HG02938 (cell line): Measurements from ENCODE around the gene DTX3.
A peak's percentile ranks its signal among the peaks of the same experiment; 100 is the strongest.
"Not testable (repeated sequence)": the region's sequence is repeated elsewhere in the genome, so short reads cannot be mapped to it uniquely, and the experiment has no call there.

Source experiments
- ATAC-seq: cut with Tn5 transposase; IDR thresholded peaks from one replicate; pipeline ENCODE4 v1.9.1; 2021; ENCODE audit warnings: mild to moderate bottlenecking, moderate library complexity; ENCODE audit not compliant: unreplicated experiment

DTX3 gene

DNA sequence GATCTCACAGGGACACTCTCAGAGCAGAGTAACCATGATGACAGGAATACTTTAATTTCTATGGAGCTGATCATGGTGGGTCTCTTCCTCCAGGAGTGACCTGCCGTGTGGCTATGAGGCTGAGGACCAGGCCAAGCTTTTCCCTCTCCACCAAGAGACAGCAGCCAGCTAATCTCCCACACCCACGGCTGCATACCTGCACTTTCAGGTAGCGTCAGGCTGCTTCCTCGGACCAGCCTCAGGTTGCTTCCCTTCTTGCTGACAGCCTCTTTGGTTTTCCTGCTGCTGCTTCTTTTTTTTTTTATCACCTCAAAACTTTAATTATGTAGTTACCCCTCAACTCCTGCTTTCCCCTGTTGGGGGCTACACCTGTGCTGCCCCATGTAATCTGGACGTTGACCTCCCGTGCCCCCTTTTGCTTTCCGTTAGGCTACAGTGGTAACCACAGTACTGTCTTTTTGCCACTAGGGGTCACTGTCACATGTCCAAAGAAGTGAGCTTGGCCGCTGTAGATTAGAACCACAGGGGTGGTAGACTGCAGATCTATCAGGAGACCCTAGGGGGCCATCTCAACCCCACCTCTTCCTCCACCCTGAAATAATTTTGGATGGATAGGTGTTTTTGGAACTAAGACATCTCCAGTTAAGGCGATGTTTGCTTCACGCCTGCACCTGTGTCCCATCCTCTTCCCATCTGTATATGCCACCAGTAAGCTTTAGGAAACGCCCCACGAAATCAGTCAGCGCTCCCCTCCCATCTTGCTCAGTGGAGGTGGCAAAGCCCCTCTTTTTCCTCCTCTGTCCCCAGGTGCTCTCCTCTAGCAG, 21.4 kb upstream of the DTX3 start:
- ATAC-seq, result peak; percentile 95

DNA sequence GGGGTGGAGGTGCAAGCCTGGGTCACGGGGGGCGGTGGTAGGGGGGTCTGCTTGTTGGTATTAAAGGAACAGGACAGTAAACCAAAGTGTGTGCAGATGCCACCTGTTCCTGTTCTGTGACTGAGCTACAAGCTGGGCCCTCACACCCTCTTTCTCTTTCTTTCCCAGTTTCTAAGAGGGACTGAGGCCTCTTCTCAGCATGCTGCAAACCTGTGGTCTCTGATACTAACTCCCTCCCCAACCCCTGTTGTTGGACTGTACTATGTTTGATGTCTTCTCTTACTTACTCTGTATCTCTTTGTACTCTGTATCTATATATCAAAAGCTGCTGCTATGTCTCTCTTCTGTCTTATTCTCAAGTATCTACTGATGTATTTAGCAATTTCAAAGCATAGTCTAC, 20.6 kb upstream of the DTX3 start:
- no peak for ATAC-seq

DNA sequence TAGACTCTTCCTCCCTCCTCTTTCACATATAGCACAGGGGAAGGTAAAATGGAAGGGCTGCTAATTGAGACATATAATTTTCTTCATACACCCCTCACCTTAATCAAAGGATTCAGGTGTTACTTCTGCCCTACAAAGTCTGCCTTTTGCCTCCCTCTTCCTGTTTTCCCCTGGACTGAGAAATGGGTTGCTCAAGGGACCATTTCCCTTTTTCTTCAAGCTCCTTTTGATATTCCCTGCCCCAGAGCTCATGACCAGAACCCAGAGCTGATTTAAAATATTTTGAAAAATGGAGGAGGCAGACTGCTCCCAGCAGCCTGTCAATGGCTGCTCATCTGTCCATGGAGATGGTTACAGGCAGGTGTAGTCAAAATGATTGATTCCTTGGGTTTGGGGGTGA, 19.9 kb upstream of the DTX3 start:
- no peak for ATAC-seq

GRCh38 chr12:57585156-57585555, 19.5 kb upstream of the DTX3 start:
- no peak for ATAC-seq

- no peak for ATAC-seq
These were observed 18.5 kb upstream of the DTX3 start for GRCh38 chr12:57586128-57586527.

- ATAC-seq, result no peak
These were observed 17.7 kb upstream of the DTX3 start for GRCh38 chr12:57586832-57587429.

- not testable (repeated sequence) for ATAC-seq
These were observed 15.5 kb upstream of the DTX3 start for GRCh38 chr12:57588951-57589610.

DNA sequence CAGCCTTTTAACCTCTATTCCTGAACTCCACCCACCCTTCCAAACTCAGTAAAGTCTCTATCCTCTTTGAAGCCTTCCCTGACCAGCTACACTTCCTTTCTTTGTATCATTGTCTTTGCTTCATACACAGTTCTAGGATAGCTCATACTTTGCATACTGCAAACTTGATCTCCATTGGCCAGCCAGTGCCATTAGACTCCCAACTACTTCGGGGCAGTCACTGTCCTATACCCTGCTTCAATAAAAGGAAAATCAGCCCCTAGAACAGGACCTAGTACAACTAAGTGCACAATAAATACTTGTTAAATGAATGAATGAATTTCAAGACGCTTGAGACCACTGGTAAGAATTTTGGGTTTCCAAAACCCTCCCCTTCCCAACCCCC, 14.2 kb upstream of the DTX3 start:
- peak; percentile 15 for ATAC-seq

GRCh38 chr12:57590864-57591781, 13.5 kb upstream of the DTX3 start, which contains the start of gene PIP4K2C:
Gene PIP4K2C (plus strand): TSS chr12:57591192. CDS start chr12:57591290, 98 bp downstream.
- ATAC-seq, result peak; percentile 74

DNA sequence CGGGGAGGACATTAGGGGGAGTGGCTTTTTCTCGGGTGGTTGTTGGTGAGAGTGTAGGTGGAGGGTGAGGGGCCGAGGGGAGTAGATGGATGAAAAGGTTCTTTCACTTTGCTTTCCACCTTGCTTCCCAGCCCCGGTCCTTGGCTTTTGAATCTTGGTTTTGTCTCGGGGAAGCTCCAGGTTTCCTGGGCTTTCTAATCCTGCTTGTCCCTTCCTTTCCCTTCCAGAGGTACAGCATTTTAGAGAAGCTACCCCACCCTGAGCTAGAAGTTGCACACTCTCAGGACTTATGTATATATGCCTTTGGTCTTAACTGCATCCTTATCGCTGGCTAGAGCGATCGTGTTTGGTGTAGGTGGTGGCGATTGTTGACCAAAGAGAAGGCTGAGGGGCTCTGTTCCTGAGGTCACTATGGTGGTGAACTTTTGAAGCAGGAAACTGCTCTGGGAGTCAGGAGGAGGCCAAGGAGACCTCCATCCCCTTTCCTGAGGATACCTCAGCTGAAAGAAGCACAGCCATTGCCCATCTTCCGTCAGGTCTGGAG, 12.8 kb upstream of the DTX3 start:
- no peak for ATAC-seq

DNA sequence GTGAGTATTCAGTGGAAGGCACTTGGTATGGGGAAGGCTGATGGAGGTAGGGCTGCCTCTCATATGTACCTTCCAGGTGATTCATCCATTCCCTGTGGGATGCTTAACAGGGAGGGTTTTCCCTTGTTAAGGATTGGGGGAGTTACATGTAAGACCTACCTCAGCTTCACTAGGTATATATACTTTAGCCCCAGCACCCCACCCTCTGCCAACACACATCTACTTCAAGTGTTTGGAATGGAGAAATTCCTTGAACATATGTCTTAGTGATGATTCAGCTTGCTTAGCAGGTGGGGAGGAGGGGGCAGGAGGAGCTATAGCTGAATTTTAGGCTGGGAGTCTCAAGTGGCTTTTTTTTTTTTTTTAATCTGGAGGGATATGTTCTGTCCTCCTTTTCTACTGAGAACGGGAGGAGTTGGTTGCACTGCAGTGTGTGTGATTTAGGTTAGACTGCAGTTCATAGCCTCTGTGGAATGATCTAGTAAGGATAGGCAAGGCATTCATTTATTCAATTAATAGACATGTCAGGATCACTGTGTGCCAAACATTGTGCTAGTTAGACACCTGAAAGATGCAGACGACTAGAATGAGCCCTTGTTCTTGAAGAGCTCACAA, 12.0 kb upstream of the DTX3 start:
- no peak for ATAC-seq

- no peak for ATAC-seq
These were observed 11.4 kb upstream of the DTX3 start for GRCh38 chr12:57593187-57593586.

- no peak for ATAC-seq
These were observed 4.2 kb upstream of the DTX3 start for GRCh38 chr12:57600395-57600794.

GRCh38 chr12:57602544-57602943, 2.1 kb upstream of the DTX3 start:
- no peak for ATAC-seq

GRCh38 chr12:57603324-57603723, 1.3 kb upstream of the DTX3 start:
- ATAC-seq, result no peak

DNA sequence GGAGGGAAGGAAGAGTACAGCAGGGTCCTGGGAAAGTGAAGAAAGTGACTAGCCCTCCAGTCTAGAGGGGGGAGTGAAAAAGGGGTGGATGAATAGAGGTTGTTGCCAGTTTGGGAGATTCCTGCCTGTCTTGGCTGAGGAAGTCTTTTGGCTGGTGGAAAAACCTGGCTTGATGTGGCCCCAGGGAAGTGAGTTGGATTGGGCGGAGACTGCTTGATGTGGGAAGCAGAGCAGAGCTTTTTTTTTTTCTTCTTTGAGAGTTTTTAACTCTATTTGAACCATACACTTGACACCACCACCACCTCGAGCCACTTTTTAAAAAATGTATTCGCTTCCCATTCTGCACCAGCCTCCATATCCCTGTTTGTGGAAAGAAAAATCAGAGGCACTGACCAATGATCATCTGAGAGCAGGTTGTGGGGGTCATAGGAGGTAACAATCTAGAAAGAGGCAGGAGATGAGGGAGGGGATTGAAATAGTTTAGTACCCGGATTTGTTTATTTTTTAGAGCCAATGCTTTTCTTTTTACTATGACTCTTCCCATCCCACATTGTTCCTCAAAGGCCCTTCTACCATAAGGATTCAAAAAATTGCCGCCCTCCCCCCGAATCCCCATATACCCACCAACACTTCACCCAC, 690 bp upstream of the DTX3 start:
- ATAC-seq, result no peak

- ATAC-seq, result peak; percentile 12
These were observed 577 bp downstream of the DTX3 start for GRCh38 chr12:57604992-57605810.

- ATAC-seq, result no peak
These were observed 1.2 kb downstream of the DTX3 start for GRCh38 chr12:57605811-57606311.

DNA sequence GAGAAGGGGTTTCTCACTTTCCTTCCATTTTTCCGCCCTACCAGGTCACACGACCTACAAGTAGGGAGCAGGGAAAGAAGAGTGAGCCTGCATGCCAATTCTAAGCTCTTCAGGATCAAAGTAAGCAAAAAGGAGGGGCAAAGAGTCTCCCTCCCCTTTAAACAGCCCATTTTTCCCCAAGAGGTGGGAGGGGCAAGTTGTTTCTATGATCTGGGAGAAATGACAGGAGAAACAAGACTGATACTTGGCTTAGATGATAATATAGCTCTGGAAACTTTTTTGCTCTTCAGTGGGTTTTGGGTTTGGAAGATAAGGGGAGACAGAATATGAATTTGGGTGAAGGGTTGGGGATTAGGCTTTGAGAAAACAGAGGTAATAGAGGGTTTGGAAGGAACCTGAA, 1.8 kb downstream of the DTX3 start:
- ATAC-seq, result no peak
